Effector CD8-positive, alpha-beta T cell (primary cell): ENCODE measurements around the gene SGPP2.

Experiments used
- DNase-seq: peaks from one replicate; lab custom pipeline; 2025; lab: John Stamatoyannopoulos, UW

SGPP2 gene

DNA sequence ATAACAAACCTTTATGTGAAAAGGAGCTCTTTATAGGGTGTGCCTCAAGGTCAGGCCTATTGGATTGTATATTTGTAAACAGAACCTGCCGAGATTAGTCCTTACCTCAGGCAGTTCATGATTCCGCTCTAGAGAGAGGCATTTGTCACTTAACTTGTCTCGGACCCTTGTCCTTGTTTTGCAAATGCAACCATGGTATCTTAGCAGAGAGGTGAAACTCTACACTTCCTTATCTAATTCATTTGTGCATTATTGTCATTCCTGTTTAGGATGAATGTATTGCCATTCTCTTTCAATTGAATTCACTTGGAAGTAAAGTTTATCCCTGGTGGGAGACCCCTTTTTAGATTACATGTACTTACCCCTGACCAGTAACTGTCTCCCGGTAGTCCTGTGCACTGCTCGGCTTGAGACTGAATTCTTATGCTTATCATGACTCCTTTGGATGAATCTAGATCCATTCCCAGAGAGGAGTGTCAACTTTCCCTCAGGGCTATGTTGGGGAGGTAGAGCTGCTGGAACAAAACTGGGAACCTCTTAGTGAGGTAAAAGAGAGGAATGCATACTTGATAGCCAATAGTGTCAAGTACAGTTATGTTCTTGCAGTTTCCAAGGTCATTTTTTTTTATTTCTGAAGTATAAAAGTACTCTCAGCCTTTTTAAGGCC, 46.6 kb downstream of the SGPP2 start:
- no peak for DNase-seq

DNA sequence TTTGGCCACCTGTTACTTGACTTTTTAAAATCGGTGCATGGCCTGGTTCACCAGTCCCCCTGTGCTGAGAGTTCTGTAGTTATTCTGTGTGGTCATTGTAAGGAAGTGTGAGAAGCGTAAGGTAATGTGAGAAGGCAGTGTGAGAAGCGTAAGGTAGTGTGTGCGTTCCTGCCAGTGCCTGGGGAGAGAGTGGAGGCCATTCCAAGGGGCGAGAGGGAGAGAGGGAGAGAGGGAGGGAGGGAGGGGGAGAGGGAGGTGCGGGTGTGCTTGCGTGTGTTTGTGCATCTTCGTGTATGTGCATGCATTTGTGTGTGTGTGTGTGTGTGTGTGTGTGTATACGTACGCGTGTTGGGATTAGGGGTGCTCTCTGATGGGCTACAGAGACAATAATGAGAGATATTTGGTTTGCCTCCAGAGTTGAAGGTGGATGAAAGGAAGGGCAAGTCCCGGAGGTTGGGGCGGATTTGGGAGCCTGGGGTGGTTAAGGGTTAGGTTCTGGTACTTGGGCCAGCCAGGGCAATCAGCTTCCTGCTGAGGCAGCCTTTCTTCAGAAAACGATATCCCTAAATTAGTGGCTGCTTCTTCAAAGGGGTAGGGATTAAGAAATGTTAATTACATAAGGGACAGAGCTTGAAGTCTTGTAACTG, 53.7 kb downstream of the SGPP2 start:
- no peak for DNase-seq

DNA sequence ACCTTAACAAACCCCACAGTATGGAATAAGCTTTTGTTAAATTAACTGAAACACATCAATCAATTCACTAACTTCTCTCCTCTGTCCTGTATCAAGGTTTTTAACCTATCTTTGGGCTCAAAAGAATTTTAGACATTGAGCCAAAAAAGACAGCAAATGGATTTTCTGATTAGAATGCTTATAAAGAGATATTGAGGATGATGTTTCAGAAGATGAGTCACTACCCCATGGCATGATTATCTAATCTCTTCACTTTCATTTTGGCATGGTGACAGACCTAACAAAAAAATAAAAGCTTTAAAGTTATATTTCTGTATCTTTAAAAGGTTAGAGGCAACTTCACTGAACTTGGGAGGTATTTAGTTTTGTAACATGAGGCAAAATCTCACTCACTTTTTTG, 55.5 kb downstream of the SGPP2 start:
- DNase-seq: no peak

DNA sequence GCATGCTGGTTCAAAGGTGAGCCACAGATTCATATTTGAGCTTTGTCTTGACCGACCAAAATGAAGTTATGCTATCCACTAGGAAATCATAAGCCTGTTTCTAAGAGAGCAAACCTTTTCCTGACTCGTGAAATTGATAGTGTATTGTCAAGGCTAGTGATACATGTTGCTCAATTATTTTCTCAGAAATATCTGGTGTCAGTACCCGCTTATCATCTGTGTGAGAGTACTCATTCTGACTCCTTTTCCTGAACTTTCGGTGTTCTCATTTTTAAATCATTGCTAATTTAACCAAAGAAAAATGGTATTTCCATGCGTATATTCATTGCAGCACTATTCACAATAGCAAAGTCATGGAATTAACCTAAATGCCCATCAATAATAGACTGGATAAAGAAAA, 56.2 kb downstream of the SGPP2 start:
- no peak for DNase-seq

DNA sequence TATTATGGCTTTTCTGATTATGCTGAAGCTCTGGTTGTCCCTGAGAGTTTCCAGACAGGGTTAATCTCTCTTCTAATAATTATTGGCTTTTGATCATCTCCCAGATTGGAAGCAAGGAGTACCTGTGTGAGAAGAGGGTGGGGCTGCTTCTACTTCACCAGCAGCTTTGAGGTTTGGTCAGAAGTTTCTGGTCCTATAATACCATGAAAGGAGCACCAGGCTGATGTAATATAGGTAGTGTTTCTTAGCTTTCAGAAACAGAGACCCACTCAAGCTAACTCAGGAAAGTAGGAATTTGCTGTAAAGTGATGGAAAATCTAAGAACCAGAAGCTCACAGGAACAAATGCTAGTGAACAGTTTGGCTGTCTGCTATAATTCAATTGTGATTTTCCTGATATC, 57.6 kb downstream of the SGPP2 start:
- DNase-seq: no peak

DNA sequence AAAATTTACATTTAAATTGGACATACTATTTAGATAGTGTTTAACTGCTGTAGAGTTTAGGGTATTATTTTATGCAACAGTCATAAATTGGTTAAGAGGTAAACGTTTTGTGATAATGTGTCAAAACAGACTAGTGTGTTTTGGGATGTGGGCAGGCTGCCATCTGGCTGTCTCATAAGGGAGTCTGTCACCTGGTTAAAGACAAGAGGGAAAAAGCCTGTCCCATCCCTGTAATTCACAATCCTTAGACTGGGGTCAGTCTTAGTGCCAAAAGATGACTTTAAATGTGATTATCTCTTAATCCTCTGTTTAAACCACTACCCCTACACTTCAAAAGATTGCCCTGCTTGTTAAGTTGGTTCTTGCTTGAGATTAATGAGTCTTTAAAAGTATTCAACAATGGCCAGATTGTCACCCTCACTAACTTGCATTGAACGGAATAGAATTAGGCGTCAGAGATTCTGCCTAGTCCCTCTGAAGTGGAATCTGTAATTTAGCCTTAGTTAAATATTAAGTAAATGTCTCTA, 59.2 kb downstream of the SGPP2 start:
- no peak for DNase-seq

DNA sequence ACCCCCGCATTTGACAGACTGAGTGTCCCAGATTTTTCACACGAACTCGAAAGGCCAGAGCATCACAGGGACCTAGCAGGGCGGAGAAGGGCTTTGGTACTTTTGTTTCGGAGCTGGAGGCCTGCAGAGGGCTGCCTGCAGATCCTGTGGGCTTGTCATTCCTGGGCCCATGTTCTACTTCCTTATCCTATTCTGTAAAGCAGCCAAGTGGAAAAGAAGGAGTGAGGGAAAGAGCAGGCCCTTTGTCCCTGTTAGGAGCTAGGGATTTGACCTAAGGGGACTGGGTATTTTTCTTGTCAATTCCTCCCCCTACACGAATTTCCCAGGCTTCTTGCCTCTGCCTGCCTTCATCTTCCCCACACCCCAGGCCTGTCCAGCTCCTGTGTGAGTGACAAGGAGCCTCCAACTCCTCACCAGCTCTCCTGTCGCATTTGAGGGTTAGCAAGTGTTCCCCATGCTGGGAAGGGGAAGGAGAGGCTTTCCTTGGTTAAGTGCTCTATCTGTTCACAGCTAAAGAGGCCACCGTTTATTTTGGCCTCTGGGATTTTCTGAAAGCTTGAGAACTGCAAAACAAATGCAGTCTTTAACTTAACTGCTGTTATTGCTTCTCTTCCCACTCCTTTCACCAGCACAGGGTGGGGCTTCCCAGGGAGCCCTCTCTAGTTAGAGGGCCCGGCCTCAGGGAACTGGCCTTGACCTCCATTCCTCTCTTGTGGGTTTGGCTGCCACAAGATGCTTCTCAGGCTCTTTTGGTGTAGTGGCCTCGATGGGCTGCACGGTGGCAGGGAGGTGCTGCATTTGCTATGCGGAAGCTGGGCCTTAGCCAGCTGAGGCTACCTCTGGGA, 61.2 kb downstream of the SGPP2 start:
- DNase-seq: no peak

DNA sequence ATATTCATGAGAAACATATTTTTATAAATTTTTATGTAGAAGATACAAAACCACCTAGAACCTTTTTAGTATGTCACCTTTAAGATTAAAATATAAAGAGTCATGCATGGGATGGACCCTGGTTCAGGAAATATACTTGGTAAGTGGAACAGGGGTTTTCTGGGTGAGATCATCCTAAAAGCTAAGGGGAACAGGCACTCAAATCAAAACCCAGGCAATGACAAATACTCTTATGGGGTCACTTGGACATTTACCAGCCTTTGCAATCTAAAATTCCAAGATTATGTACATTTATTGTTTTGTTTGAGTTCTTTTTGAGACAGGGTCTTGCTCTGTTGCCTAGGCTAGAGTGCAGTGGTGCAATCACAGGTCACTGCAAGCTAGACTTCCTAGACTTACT, 65.8 kb downstream of the SGPP2 start:
- no peak for DNase-seq

DNA sequence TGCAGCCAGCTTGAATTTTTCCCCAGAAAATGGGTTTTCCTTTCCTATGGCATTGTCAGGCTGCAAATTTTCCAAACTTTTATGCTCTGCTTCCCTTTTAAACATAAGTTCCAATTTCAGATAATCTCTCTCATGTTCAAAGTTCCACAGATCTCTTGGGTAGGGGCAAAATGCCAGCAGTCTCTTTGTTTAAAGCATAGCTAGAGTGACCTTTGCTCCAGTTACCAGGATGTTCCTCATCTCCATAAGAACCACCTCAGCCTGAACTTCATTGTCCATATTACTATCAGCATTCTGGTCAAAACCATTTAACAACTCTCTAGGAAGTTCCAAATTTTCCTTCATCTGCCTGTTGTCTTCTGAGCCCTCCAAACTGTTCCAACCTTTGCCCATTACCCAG, 68.3 kb downstream of the SGPP2 start:
- DNase-seq: no peak

DNA sequence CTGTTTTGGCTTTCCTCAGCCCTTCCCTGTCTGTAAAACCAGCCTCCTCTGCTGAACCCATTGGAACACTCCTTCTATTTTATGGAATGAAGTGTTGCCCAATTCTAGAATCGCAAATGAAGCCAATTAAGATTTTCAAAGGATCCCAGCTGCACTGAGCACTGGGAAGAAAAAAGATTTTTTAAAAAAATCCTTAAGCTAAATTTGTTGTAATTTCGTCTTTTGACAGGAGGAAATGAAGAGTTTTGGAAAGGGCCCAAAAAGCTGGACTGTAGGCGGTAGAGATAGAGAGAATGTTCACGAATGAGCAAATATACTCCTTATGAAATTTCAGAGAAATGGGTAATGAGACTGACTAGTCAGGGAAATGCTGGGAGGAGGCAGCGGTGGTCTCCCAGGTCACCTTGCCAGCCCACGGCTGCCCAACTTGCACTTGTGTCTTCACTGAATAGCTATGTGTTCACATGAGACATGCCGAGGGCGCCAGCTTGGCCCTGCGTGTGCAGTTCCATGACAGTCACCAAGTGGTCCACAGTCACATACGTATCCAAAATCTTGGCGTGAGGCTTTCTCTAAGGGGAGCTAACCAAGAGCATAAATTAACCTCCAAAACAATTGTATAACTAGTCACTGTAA, 69.9 kb downstream of the SGPP2 start:
- no peak for DNase-seq

DNA sequence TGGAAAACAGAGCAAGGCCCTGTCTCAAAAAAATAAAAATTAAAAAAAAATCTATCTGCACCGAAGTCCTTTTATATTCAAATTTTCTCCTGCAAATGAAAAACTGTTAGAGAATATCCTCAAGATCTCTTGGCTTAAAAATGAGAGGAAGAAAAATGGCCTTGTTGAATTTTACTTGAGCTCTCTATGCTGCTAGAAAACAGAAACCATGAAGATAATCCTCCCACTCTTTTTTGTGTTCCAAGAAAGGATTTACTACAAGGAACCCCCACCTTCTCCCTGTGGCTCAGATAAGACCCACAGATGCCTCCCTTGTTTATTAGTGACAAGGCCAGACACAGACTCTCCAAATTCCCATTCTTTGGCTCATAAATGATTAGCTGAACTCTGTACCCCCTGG, 71.0 kb downstream of the SGPP2 start:
- no peak for DNase-seq

DNA sequence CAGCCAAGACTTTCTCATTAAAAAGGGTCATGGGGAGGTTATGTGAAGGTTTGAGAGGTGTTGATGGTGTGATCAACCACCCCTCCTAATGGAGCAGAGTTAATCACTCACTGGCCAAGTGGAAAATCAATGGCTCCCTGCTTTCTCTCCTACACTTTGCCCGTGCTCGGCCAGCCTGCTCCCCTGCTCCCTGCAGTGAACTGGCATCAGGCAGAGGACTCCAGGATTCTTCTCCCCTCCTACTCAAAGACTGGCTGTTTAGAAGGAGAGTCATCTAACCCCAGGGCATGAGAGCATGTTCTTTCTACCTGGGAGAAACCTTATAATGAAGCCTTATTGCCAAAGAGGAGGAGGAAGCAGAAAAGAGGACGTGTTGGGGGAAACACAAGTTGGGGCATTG, 74.9 kb downstream of the SGPP2 start:
- DNase-seq: no peak

DNA sequence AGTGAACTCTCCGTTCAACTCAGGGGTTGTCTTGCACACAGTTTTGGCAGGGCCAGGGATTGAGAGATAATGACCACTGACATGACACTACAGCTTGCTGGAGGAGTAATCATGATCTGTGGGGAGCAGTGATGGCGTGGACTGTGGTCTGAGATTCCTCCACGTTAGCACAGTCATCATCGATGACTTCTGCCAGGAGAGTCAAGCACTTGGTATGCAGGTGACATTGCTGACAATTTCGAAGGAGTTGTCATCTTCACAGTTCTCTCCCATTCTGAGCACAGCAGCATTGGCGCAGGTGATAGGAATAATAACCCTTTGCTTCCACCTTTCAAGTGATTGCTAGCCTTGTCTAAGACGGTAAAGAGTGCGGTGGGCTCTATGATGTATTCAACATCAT, 79.8 kb downstream of the SGPP2 start:
- DNase-seq: no peak

DNA sequence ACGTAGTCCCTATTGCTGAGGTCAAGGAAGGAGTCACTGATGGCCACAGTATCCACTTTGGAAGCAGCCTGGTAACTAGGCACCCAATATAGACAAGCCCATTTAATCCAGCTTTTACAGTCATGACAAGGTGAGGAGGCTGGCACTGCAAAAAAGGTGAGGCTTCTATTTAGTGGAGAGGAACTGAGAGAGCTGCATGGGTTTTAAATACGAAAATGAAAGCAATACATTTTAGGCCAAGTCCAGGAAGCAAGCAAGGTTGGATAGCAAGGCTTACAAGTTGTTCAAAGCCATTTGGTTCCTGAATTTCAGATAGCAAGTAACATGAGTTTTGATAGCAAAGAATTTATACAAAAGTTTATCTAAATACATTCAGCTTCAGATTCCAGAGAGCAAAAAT, 80.4 kb downstream of the SGPP2 start:
- no peak for DNase-seq

DNA sequence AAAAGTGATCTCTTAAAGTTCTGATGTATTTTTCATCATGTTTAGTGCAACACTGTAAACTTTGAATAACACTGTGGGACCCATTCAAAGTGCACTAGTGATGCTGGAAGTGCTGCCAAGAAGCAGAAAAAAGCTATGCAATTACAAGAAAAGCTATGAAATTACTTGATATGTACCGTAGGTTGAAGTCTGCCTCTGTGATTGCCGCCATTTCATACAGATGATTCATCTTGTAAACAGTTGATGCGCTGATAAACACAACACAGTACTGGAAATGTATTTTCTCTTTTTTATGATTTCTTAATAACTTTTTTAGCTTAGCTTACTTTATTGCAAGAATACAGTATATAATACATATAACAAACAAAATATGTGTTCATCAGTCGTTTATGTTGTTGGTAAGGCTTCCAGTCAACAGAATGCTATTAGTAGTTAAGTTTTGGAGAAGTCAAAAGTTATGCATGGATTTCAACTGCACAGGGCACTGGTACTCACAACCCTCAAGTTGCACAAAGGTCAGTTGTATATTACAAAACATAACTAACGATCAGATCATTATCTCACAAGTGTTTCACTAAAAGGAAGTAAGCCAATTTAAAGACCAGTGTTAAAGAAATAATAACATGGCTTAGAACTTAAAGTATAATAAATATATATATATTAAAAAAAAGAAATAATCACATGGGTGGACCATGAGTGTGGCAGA, 82.0 kb downstream of the SGPP2 start:
- DNase-seq: no peak

DNA sequence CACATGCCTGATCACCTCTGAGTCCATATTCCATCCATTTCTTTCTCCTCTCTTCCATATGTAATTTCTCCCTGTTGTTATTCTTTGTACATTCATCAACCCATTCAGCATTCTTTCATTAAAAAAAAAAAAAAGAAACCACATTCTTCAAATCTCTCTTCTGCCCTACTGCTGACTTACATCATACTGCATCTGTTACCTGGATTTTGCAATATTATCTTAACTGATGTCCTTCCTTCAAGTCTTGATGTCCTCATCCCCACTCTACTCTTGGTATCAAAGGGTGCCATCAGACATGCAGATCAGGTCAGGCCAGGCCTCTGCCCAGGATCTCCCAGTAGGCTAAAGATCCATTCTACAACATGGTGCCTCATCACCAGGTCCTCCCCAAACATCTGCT, 90.6 kb downstream of the SGPP2 start:
- no peak for DNase-seq

DNA sequence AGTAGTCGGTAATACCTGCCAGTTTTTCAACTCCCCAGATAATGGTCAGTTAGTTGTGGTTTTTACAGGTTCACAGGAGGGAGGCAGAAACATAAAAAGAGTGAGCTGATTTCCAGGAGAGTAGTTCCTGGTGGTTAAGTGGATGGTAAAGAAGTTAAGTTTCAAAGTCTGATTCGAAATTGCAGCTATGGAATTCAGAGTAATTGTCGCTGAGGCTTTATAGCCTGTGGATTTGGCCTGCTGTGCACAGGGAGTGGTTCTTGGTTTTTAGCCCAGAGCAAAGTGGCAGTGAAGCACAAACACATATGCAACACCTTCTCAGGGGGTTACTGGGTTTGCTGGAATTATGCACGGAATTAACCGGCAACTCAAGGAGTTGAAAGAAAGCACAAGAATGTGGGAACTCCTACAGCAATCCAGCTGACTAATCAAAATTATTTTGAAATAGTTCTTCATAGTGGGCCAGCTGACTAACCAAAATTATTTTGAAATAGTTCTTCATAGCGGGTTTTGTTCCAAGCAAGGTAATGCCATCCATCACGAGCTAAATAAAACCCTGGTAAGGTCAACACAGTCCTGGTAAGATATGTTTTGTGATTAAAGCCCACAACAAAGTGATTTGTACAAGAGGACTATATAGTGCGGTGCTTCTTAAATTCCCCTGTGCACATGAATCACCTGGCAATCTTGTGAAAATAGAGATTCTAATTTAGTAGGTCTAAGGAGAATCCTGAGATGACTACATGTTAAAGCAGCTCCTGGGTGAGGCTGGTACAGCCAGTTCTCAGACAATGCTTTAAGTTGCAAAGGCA, 94.4 kb downstream of the SGPP2 start:
- no peak for DNase-seq

DNA sequence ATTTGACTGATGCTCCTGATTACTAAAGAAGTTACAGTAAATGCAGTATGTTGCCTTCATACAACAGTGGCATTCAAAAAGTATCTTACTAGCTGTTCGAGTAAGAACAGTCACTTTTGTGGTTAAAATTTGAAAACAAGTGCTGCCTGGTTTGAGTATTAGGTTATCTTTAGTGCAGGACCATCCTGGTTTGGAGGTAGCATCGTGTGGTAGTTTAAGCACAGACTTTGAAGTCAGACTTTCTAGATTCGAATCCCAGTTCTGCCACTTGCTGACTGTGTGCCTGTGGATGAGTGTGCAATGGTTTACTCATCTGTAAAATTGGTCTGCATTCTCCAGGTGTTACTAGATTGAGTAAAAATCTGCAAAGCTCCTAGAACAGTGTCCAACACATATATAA, 96.8 kb downstream of the SGPP2 start:
- no peak for DNase-seq

DNA sequence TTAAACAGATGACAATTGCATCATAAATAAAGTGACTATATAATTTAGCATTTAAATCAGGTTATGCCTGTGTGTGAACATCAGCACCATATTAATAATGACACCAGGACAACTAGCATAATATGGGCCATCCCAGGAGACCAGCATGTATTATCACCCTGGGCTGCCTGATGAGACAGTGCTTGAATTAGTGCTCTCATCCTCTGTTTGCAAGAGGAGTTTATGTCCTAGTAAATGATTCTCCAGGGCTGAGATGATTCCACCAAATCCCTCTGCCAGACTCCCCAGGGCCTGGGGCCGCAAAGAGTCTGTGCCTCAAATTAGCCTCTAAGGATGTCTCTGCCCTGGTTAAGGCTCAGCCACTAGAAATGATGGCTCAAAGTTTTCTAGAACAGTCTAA, 97.7 kb downstream of the SGPP2 start:
- DNase-seq: no peak

DNA sequence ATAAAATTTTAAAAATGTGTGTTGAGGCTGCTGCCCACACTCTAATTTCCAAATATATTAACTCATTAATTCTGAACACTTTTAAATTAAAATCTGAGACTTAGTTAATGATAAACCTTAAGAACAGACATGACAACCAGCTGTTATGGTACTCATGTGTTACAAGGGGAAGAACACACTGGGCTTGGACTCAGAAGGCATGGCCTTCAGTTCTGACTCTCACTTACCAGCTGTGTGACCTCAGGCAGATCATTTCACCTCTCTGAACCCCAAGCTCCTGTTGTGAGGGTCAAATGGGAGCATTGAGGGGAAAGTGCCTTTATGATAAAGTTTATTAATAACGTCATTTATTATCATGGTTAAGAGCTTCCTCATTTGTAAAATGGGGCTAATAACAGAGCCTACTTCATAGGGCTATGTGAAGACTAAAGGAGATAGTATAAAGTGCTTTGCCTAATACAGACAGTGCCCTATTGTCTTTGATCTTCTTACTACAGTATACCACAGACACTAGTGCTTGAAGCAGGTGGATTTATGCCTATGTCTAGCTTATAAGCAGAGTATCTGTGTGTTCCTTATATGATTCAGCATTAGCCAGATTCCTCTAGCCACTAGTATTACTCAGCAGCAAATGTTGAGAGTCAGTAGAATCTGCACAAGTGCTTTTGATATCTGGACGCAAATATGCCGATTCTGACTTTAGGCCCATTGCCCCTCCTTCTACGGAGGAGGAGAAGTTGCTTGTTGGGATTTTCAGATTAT, 99.6 kb downstream of the SGPP2 start:
- DNase-seq: no peak
